Spleen (tissue), 11 donors: Measurements from ENCODE around the gene PCNX3. TPM values are rescaled to one million over a fixed set of nuclear protein-coding genes. Genes with fewer than 3 reads are reported as not detected.
A peak's percentile ranks its signal among the peaks of the same experiment; 100 is the strongest.

Source experiments
- DNase-seq: peaks from one replicate; pipeline ENCODE4 v3.0.0-alpha.2; 2020
- H3K27ac ChIP-seq, 8 donors: fragments of 200-600 bp; sonication (generic) in 7 of 8; 1 replicate in 4 of 8; 2 replicates in 4 of 8; pipeline versions ENCODE4 v1.5.0 to v1.8.0; 2016 to 2021; ENCODE audit warnings: inconsistent platforms in 4 of 8, mild to moderate bottlenecking in 4 of 8, moderate library complexity in 1 of 8
- H3K27me3 ChIP-seq, 7 donors: fragments of 200-600 bp; sonication (generic) in 6 of 7; replicated peaks in 1 of 7; 1 replicate in 4 of 7; 2 replicates in 3 of 7; pipeline versions ENCODE4 v1.5.0 to v1.8.0; 2016 to 2021; ENCODE audit warnings: inconsistent platforms in 3 of 7, mild to moderate bottlenecking in 1 of 7
- H3K36me3 ChIP-seq, 6 donors: fragments of 200-600 bp; sonication (generic) in 5 of 6; 1 replicate in 4 of 6; 2 replicates in 2 of 6; pipeline versions ENCODE4 v1.5.0 to v1.8.0; 2016 to 2021; ENCODE audit warnings: inconsistent platforms in 2 of 6
- H3K4me1 ChIP-seq, 6 donors: fragments of 200-600 bp; sonication (generic) in 5 of 6; 1 replicate in 3 of 6; 2 replicates in 3 of 6; pipeline versions ENCODE4 v1.5.0 to v1.8.0; 2016 to 2021; ENCODE audit warnings: inconsistent platforms in 3 of 6
- H3K4me3 ChIP-seq, 8 donors: fragments of 200-600 bp; sonication (generic) in 7 of 8; 1 replicate in 4 of 8; 2 replicates in 4 of 8; pipeline versions ENCODE4 v1.5.0 to v1.8.0; 2016 to 2021; ENCODE audit warnings: inconsistent platforms in 4 of 8, mild to moderate bottlenecking in 4 of 8, moderate library complexity in 2 of 8
- H3K9me3 ChIP-seq, 8 donors: fragments of 200-600 bp; sonication (generic) in 7 of 8; 1 replicate in 4 of 8; 2 replicates in 4 of 8; pipeline versions ENCODE4 v1.5.0 to v1.8.0; 2016 to 2021; ENCODE audit warnings: inconsistent platforms in 4 of 8
- CTCF ChIP-seq, 11 experiments: fragments of 200-600 bp in 7 of 11; fragments of 450-650 bp in 4 of 11; sonication (generic) in 4 of 11; IDR thresholded peaks in 8 of 11; conservative IDR thresholded peaks in 3 of 11; 1 replicate in 7 of 11; 2 replicates in 4 of 11; pipeline versions ENCODE4 v1.4.0 to v1.8.0; 2016 to 2021; ENCODE audit warnings: antibody characterized with exemption in 11 of 11, inconsistent platforms in 4 of 11, mild to moderate bottlenecking in 1 of 11
- POLR2A ChIP-seq, 3 donors: fragments of 450-650 bp; IDR thresholded peaks; one replicate each; pipeline ENCODE4 v1.5.1; 2017; ENCODE audit warnings: antibody characterized with exemption in 3 of 3, mild to moderate bottlenecking in 1 of 3
- POLR2AphosphoS5 ChIP-seq, 3 donors: sonication (generic); formaldehyde crosslinking; IDR thresholded peaks; one replicate each; pipeline ENCODE4 v1.5.1; 2017; ENCODE audit warnings: antibody characterized with exemption in 3 of 3
- WGBS, 5 donors: extraction: QIAGEN DNeasy Blood & Tissue Kit in 3 of 5; methylation state at CpG; one replicate each; pipeline versions ENCODE4 v1.1.5 to v1.1.7; 2013 to 2018; 5-methylcytosine and 5-hydroxymethylcytosine counted together
- intact Hi-C: fragments of 100-400 bp; cut with DNase I; formaldehyde crosslinking; loops from one replicate; pipeline ENCODE4 v1.15.0; 2023; ENCODE audit warnings: low total_unique reads
- polyA plus RNA-seq, 3 donors: library from polyadenylated mRNA; stranded (reverse); fragments of 200-250 nt; gene quantifications; one replicate each; pipeline ENCODE4 v1.2.1, GENCODE V29; 2013
- total RNA-seq, 7 donors: library from RNA; depleted of rRNA in 3 of 7; stranded (reverse); fragments of >200 nt in 3 of 7; fragmentation: NEBNext Ultra II Directional in 4 of 7; extraction: Animal tissue kit (Norgen Biotek cat#: 25700) in 4 of 7; gene quantifications; one replicate each; pipeline versions ENCODE4 v1.1.0 to v1.2.1, GENCODE V29; 2016 to 2021
- donor health status: healthy with polysubstance abuse.
- donor health status: DM: no; HTN: no; CAD: no; lungs with moderate emphysema.
- donor health status: DM: no; HTN: no; CAD: no.
- donor health status: Bipolar disorder and iron deficiency.
- donor health status: healthy.
- donor health status: DM: no; HTN: no; CAD: no.
- donor health status: DM: yes; HTN: yes; CAD: no.

PCNX3 gene
- total and polyA plus RNA-seq, 10 donors = 9.2 to 51.3 (median 46.9) TPM

- intact Hi-C loops = no loop called here
- Histone ChIP-seq H3K4me1 (peaks cover 44 to 87% (median 80%) of the 10 kb centered on the region in 6 donors), H3K36me3 (peaks cover 0 to 24% (median 0%) of the 10 kb centered on the region in 6 donors), H3K27me3 (no peaks in the 10 kb centered on the region), H3K27ac (peak overlapping the region; percentile 88 to 99 (median 96)), H3K9me3 (no peaks in the 10 kb centered on the region), H3K4me3 (peak overlapping the region; percentile 52 to 95 (median 88))
- TF ChIP-seq CTCF (IDR thresholded peaks at IDR 0.05 in 8 of 11, conservative IDR thresholded peaks at IDR 0.05 in 3 of 11) (no peak), POLR2AphosphoS5 (IDR thresholded peaks at IDR 0.05) (peak in 2 of 3 donors; percentile 24 to 25)
- DNase-seq = peak; percentile 89
- WGBS, 5 donors = 32 to 56% (median 43%) methylated on average over 12 to 22 of the region's 22 CpGs
Observed at GRCh38 chr11:65573391-65574079, 42.0 kb upstream of the PCNX3 start.

- H3K4me3 ChIP-seq = peak overlapping the region; percentile 71 to 95 (median 88)
- H3K27ac ChIP-seq = peak overlapping the region; percentile 88 to 99 (median 96)
- WGBS, 5 donors = 0 to 1% (median 0%) methylated on average over 16 to 67 of the region's 67 CpGs
- no peaks in the 10 kb centered on the region for H3K27me3 ChIP-seq
- intact Hi-C loops = no loop called here
- no peaks in the 10 kb centered on the region for H3K9me3 ChIP-seq
- TF ChIP-seq POLR2A (IDR thresholded peaks at IDR 0.05) (peak in 1 of 3 donors; percentile 72), POLR2AphosphoS5 (IDR thresholded peaks at IDR 0.05) (peak; percentile 93 to 96 (median 95)), CTCF (IDR thresholded peaks at IDR 0.05 in 8 of 11, conservative IDR thresholded peaks at IDR 0.05 in 3 of 11) (peak; percentile 70 to 100 (median 99))
- peaks cover 0 to 28% (median 2%) of the 10 kb centered on the region in 6 donors for H3K36me3 ChIP-seq
- peaks cover 36 to 87% (median 78%) of the 10 kb centered on the region in 6 donors for H3K4me1 ChIP-seq
- DNase-seq = peak; percentile 99
Observed at GRCh38 chr11:65574109-65574810, 41.3 kb upstream of the PCNX3 start.

- Histone ChIP-seq H3K4me1 (peaks cover 36 to 89% (median 75%) of the 10 kb centered on the region in 6 donors), H3K36me3 (peaks cover 1 to 35% (median 9%) of the 10 kb centered on the region in 6 donors), H3K4me3 (peak overlapping the region; percentile 71 to 95 (median 88)), H3K9me3 (no peaks in the 10 kb centered on the region), H3K27ac (peak overlapping the region; percentile 88 to 99 (median 96)), H3K27me3 (no peaks in the 10 kb centered on the region)
- TF ChIP-seq POLR2A (IDR thresholded peaks at IDR 0.05) (no peak), CTCF (IDR thresholded peaks at IDR 0.05 in 8 of 11, conservative IDR thresholded peaks at IDR 0.05 in 3 of 11) (no peak)
- DNase-seq = peak; percentile 87
- WGBS, 5 donors = 5 to 11% (median 6%) methylated on average over 11 to 28 of the region's 28 CpGs
- intact Hi-C loops = no loop called here
Observed at GRCh38 chr11:65574811-65575567, 40.6 kb upstream of the PCNX3 start.
